HG03060 (cell line): ENCODE measurements around the gene BCAR1.
"Not testable (repeated sequence)": the region's sequence is repeated elsewhere in the genome, so short reads cannot be mapped to it uniquely, and the experiment has no call there.

Experiments
- ATAC-seq: cut with Tn5 transposase; IDR thresholded peaks from one replicate; pipeline ENCODE4 v1.9.1; 2021; ENCODE audit warnings: low read depth, moderate number of reproducible peaks; ENCODE audit not compliant: unreplicated experiment

Gene BCAR1

GRCh38 chr16:75256059-75256571 is 4.7 kb upstream of the BCAR1 start:
- no peak for ATAC-seq

GRCh38 chr16:75254359-75254837 is 3.0 kb upstream of the BCAR1 start:
- no peak for ATAC-seq

GRCh38 chr16:75252946-75253911 is 1.8 kb upstream of the BCAR1 start:
- ATAC-seq = no peak

- no peak for ATAC-seq
These were observed 833 bp upstream of the BCAR1 start for GRCh38 chr16:75252049-75252864.

- no peak for ATAC-seq
These were observed 580 bp downstream of the BCAR1 start for GRCh38 chr16:75250809-75251279.

GRCh38 chr16:75250089-75250808 is 1.2 kb downstream of the BCAR1 start:
- no peak for ATAC-seq

- no peak for ATAC-seq
These were observed 2.0 kb downstream of the BCAR1 start for GRCh38 chr16:75249441-75249840.

- no peak for ATAC-seq
These were observed 2.7 kb downstream of the BCAR1 start for GRCh38 chr16:75248536-75249380.

GRCh38 chr16:75248142-75248535 is 3.3 kb downstream of the BCAR1 start:
- no peak for ATAC-seq

GRCh38 chr16:75247249-75247648 is 4.2 kb downstream of the BCAR1 start:
- ATAC-seq = no peak

- no peak for ATAC-seq
These were observed 4.8 kb downstream of the BCAR1 start for GRCh38 chr16:75246504-75247205.

- peak; percentile 44 for ATAC-seq
These were observed 6.3 kb downstream of the BCAR1 start for GRCh38 chr16:75244844-75245758.

- no peak for ATAC-seq
These were observed 7.1 kb downstream of the BCAR1 start for GRCh38 chr16:75244225-75244809.

GRCh38 chr16:75243667-75244224 is 7.7 kb downstream of the BCAR1 start:
- no peak for ATAC-seq

GRCh38 chr16:75242436-75243078 is 8.9 kb downstream of the BCAR1 start:
- not testable (repeated sequence) for ATAC-seq

- ATAC-seq = no peak
These were observed 9.5 kb downstream of the BCAR1 start for GRCh38 chr16:75241955-75242354.

GRCh38 chr16:75241412-75241811 is 10.0 kb downstream of the BCAR1 start:
- ATAC-seq = no peak
